Stimulated activated CD8-positive, alpha-beta memory T cell treated with anti-CD3 and anti-CD28 coated beads, Interleukin-12 subunit alpha, Interleukin-12 subunit beta, amount 100 ng/mL, for 24 hours (primary cell): ENCODE measurements around the gene DNAJC11.
A peak's percentile ranks its signal among the peaks of the same experiment; 100 is the strongest.
"Not testable (repeated sequence)": the region's sequence is repeated elsewhere in the genome, so short reads cannot be mapped to it uniquely, and the experiment has no call there.

ENCODE experiments used
- DNase-seq: peaks from one replicate; pipeline ENCODE4 v3.0.0-alpha.2; 2020; ENCODE audit errors: extremely low read depth

Gene DNAJC11

GRCh38 chr1:6601049-6601922, 100.3 kb downstream of the DNAJC11 start:
- DNase-seq = peak; percentile 60

GRCh38 chr1:6600410-6601048, 101.1 kb downstream of the DNAJC11 start:
- no peak for DNase-seq

- DNase-seq = not testable (repeated sequence)
Measured at GRCh38 chr1:6599991-6600390, 101.6 kb downstream of the DNAJC11 start.

DNA sequence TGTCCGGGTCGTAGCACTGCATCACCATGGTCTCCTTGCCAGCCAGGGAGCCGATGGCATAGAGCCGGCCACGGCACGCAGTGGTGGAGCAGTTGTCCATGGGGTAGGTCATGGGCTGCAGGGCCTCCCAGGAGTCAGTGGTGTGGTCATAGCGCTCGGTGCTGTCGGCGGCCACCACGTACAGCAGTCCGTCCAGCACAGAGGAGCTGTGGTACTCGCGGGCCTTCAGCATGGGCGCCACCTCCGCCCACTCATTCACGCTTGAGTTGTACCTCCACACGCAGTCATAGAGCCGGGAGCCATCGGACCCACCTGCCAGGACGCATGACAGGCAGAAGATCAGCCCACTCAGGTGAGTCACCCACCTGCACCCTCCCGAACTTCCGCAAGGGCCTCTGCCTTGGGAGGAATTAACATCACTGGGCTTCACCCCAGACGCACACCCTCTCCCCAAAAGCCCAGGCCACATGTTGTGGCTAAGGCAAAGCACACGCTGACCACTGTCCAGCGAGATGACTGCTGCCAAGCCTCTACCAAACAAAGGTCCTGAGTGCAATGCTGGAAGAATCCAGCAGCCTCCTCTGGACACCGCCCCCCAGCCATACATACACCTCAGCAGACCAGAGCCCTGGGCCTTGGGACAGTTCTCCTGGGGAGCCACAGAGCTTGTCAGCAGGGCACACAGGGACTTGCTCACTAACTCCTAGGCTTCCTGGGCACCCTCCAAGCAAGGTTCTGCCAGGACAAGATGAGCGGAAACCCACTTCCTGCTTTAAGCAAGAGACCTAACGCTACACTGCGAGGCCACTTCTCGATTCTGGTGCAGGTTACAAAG, 102.3 kb downstream of the DNAJC11 start:
- DNase-seq = no peak

- no peak for DNase-seq
Measured at GRCh38 chr1:6597777-6598131, 103.9 kb downstream of the DNAJC11 start.

DNA sequence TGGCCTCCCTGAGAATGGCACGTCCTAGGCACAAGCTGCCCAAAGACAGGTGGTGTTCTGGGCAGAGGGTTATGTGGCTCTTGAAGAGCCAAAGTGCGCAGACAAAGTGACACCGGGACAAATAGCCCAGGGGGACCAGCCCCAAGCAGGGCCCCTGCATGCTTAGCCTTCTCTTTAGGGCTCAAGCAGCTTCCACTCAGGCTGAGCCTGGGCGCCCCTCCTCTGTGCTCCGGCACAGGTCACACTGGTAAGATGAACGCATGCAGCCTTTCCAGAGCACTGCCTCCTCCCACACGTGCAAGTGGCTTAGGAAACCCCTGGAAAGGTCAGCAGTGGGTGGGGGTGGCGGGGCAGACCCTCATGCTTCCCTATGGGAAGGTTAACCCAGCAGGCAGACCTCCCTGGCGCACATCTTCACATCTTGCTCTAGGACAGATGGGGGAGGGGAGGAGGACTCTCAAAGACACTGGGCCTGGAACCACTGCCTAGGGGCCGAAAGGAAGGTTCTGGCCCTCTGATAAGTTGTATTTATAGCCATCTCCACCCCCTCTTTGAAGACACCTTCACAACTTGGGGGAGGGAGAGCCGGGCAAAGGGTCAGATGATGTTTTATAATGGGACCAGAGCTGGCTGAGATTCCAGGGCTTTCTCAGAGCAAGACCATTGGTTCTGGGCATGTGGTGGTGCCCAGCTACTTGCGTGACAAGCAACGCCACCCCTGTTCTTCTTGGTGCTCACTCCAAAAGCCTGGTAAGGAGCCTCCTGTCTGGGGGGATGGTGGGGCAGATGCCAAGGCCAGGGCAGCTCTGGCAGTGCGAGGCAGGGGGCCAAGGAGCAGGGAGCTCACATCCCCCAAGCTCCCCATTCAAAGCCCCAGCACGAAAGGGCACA, 104.5 kb downstream of the DNAJC11 start:
- DNase-seq = no peak

- no peak for DNase-seq
Measured at GRCh38 chr1:6596351-6596750, 105.3 kb downstream of the DNAJC11 start.

DNA sequence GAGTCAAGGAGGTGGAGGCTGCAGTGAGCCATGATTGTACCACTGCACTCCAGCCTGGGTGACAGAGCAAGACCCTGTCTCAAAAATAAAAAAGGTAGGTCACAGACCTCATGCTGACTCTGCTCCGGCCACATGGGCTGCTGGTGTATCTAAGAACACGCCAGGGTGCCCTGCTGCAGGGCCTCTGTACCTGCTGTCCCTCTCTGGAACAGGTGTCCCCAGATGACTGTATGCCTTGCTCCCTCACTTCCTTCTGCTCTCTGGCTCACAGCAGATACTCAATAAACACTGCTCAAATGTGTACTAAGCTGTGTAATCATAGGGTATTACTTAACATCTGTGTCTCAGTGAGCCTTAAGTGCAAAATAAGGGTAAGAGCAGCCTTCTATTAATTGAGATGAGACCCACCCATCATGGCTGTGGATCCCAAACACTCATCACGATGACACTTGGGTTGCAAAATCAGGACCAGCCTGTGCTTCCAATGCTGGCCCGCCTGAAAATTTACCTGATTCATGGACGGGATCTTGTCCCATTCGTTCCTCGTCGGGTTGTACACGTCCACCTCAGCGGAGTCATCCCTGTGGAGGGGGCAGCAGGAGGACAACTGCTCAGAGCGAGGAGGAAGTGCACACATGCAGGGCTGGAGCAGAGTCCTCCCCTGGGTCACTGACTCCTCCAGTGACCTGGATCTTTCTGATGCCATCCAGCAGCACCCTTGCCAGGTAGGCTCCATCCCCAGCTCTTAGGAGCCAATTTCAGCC, 106.5 kb downstream of the DNAJC11 start:
- no peak for DNase-seq

DNA sequence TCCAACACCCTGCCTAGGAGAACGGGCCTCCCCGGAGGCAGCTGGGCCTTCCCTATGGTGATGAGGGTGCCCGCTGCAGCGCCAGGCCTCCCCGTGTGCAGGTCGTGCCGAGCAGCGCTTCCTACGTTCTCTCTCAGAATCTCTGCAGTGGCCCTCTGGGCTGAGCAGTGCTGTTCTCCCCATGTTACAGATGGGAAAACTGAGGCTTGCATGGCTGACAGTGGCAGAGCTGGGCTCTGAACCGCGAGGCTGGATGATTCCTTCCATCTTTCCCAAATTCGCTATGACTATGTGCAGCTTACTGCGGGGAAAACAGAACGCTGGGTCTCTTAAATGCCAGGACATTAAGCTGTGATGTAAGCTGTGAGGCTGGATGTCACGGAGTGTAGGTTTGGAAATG, 107.8 kb downstream of the DNAJC11 start:
- no peak for DNase-seq

- no peak for DNase-seq
Measured at GRCh38 chr1:6592865-6593593, 108.6 kb downstream of the DNAJC11 start.

- no peak for DNase-seq
Measured at GRCh38 chr1:6592441-6592840, 109.2 kb downstream of the DNAJC11 start.

DNA sequence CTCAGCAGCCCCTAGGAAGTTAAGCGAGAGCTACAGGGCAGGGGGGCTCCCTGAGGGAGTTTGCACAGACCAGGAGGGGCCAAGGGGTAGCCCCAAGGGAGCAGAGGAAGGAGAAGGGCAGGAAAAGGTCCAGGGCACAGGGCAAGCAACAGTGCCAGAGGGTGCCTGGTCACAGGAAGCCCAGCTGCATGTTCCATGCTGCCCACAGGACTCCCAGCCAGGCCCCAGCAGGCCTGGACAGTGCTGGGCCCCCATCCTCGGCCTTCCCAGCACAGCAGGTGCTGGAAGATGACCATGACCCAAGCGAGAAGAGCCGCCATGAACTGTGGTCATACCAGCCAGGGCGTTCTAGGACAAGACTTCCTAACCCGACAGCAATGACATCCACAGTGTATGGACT, 110.0 kb downstream of the DNAJC11 start:
- no peak for DNase-seq

- DNase-seq = no peak
Measured at GRCh38 chr1:6591222-6591621, 110.4 kb downstream of the DNAJC11 start.

- no peak for DNase-seq
Measured at GRCh38 chr1:6590046-6590445, 111.6 kb downstream of the DNAJC11 start.

GRCh38 chr1:6588893-6589520, 112.6 kb downstream of the DNAJC11 start:
- no peak for DNase-seq

DNA sequence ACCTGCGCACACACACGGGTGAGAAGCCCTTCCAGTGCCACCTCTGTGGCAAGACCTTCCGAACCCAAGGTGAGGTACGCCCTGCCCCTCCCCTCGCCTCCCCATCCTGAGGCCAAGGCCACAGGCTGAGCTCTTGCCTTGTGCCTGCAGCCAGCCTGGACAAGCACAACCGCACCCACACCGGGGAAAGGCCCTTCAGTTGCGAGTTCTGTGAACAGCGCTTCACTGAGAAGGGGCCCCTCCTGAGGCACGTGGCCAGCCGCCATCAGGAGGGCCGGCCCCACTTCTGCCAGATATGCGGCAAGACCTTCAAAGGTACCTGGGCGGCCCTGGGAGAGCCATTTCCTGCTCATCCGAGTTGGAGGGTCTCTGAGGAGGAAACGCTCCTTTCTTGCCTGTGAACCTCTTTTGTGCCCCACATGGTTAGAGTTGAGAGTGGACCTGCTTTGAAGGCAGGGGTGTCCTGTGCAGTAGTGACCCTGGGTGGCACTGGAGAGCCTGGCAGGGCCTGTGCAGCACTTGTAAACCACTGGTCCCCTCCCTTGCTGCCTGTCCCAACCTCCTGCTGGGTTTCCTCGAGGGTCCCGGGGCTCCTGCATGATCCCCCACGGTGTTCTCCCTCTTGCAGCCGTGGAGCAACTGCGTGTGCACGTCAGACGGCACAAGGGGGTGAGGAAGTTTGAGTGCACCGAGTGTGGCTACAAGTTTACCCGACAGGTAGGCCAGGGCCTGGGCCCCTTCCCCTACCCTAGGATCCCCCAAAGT, 113.3 kb downstream of the DNAJC11 start:
- no peak for DNase-seq

- no peak for DNase-seq
Measured at GRCh38 chr1:6587261-6588005, 114.2 kb downstream of the DNAJC11 start.

GRCh38 chr1:6586404-6586816, 115.2 kb downstream of the DNAJC11 start:
- DNase-seq = no peak
